Fibroblast of the aortic adventitia (primary cell): ENCODE results near the gene PCDH9. TPM values are rescaled to one million over a fixed set of nuclear protein-coding genes. Genes with fewer than 3 reads are reported as not detected.

Experiments
- DNase-seq: peaks from one replicate; pipeline ENCODE4 v3.0.0-alpha.2; 2010; ENCODE audit warnings: low read depth
- H3K4me3 ChIP-seq: 2 replicates; pipeline ENCODE4 v1.5.1; 2011; ENCODE audit warnings: low read depth, mild to moderate bottlenecking, control low read depth, low read length, moderate library complexity
- total RNA-seq: library from RNA; depleted of rRNA; stranded (reverse); fragments of >200 nt; gene quantifications from 2 replicates; pipeline ENCODE4 v1.2.3, GENCODE V29; 2012; ENCODE audit warnings: low replicate concordance
- TF ChIP-seq, protein P1 (sequence below): IDR thresholded peaks from 2 replicates; pipeline ENCODE4 v1.5.1; 2011; ENCODE audit warnings: mild to moderate bottlenecking, low read length, control low read depth, inconsistent platforms; ENCODE audit not compliant: insufficient read depth

PCDH9 gene
- total RNA-seq, 1 donor = 19.0 TPM

DNA sequence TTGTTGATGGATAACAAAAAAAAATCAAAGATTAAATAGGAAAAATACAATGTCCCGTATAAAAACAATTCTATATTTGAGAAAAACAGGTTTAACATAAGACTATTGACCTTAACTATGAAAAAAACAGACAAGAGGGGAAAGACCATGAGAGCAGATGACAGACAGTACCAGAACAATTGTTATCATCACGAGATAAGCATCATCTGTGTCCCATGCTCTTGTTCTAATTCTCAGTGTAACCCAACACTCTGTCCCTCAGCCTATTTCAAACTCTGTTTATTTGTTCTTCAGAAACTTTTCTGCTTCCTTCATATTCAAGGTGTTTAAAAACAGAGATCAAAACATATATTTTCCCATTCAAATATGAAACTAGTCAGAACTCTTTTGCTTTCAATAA, 216.4 kb downstream of the PCDH9 start:
- H3K4me3 ChIP-seq = no peak overlapping the region
- DNase-seq = no peak
- TF ChIP-seq, protein P1, sequence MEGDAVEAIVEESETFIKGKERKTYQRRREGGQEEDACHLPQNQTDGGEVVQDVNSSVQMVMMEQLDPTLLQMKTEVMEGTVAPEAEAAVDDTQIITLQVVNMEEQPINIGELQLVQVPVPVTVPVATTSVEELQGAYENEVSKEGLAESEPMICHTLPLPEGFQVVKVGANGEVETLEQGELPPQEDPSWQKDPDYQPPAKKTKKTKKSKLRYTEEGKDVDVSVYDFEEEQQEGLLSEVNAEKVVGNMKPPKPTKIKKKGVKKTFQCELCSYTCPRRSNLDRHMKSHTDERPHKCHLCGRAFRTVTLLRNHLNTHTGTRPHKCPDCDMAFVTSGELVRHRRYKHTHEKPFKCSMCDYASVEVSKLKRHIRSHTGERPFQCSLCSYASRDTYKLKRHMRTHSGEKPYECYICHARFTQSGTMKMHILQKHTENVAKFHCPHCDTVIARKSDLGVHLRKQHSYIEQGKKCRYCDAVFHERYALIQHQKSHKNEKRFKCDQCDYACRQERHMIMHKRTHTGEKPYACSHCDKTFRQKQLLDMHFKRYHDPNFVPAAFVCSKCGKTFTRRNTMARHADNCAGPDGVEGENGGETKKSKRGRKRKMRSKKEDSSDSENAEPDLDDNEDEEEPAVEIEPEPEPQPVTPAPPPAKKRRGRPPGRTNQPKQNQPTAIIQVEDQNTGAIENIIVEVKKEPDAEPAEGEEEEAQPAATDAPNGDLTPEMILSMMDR = no peak

DNA sequence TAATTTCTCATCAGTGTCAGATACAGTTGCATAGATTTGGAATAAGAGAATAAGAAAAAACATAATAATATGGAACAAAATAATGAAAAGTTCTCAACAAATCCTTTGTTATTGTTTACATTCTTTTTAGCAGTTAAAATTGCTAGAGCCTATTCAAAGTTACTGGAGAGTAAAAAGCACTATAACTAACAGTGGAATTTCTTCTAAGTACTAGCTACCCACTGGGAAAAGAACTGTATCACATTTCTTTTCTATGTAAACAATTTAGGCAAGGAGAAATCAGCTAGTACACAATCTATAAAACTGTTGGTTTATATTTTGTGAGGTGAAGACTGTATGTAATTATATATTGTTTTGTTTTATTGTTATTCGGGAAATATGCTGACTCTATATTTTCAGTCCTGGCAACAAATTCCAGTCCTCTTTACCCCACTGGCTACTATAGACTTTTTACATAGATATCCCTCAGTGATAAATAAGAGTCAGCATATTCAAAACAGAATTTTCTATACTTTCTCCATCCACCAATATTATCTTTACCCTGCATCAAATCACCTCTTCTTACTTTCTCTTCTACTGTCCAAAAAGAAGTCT, 222.0 kb downstream of the PCDH9 start:
- H3K4me3 ChIP-seq = no peak overlapping the region
- no peak for DNase-seq
- TF ChIP-seq, protein P1 = no peak

DNA sequence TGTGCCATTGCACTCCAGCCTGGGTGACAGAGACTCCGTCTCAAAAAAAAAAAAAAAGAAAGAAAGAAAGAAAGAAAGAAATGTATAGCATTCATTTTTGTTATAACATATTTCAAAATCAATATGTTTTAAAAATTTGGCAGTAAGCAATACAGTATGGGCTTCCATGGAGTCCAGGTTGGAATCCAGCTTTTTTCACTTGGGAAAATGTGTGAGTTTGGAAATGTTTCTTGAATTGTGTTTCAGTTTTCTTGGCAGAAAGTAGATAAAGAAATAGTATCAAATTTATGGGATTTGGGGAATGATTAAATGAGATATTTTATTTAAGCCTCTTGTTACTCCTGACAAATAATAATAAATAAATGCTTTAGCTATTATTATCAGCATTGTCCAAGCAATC, 225.6 kb downstream of the PCDH9 start:
- TF ChIP-seq, protein P1 = no peak
- H3K4me3 ChIP-seq = no peak overlapping the region
- no peak for DNase-seq

DNA sequence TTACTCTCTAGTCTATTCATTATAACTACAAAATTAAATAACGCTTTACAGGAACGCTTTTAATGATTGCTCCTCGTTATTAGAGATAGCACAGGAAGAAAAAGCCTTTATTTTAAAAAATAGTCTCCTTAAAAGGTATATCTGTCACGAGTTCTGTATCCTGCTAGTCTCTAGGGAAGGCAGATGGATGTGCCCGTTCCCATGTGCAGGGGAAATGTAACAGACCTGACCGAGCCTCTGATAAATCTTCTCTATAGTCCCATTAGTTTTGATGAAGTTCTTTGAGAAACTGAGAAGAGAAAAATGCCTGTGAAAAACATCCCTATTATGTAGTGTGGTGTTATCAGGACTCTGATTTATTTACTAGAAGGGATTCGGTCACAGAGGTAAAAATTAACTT, 226.4 kb downstream of the PCDH9 start:
- DNase-seq = no peak
- no peak overlapping the region for H3K4me3 ChIP-seq
- TF ChIP-seq, protein P1 = no peak

DNA sequence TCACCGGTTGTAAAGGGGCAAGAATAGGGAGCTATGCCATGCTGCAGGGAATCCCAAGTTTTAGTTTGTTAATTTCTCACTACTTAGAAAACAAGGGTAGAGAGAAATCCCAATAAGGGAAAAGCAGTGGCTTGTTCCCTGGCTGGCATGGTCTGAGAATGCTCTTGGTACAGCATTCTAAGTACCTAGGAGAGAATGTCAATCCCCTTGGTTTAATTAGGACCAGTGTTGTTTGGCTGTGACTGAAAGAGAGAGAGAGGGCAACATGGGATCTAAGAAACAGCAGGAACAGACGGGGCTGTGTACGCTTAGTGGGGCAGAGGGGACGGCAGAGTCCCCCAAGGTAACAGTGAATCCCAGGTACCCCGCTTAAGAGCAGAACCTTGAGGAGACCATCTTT, 228.8 kb downstream of the PCDH9 start:
- no peak for DNase-seq
- H3K4me3 ChIP-seq = no peak overlapping the region
- TF ChIP-seq, protein P1 = no peak

DNA sequence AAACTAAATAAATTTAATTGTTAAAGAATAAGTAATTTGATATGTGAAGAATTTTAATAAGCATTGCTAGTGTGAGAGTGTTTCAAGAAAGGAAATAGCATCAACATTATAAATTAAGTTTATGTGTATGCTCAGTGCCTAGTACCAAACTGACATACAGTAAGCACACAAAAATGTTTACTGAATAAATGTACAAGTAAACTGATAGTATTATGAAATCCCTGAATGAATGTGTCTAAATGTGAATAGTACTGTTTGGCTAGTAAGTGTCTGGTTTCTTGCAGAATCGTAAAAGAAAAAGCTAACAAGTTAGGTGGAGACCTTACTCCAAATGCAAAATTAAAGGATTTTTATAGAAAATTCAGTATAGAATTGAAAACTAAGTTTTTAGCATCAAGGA, 233.6 kb downstream of the PCDH9 start:
- TF ChIP-seq, protein P1 = no peak
- no peak for DNase-seq
- H3K4me3 ChIP-seq = no peak overlapping the region

DNA sequence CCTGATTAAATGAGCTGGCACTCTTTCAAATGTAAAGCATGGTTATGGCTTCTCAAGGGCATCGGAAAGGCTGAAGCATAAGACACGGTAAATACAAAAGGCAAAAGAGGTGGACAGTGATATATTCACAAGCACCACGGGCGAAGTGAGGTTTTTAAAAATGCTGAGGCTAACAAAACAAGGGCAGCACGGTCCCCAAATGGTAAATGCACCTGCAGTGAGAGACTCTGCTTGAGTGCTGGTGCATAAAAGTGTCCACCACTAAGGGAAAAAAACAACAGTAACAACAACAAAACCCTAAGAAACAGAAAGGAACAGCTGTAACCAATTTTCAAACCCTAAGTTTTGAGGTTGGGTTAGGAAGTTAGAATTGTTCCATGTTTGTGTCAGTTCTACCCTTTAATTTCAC, 234.9 kb downstream of the PCDH9 start:
- no peak for DNase-seq
- H3K4me3 ChIP-seq = no peak overlapping the region
- TF ChIP-seq, protein P1 = no peak
